Ishikawa (cell line): ENCODE results near the gene LPCAT1.

Experiments used
- CEBPB ChIP-seq: IDR thresholded peaks from 2 replicates; pipeline ENCODE4 v1.6.1; 2012
- CREB1 ChIP-seq: IDR thresholded peaks from 2 replicates; pipeline ENCODE4 v1.6.1; 2012; ENCODE audit warnings: low read depth
- EGR1 ChIP-seq: IDR thresholded peaks from 2 replicates; pipeline ENCODE4 v1.6.1; 2012
- EP300 ChIP-seq: IDR thresholded peaks from 2 replicates; pipeline ENCODE4 v1.6.1; 2012; ENCODE audit warnings: borderline replicate concordance
- RAD21 ChIP-seq: IDR thresholded peaks from 2 replicates; pipeline ENCODE4 v1.6.1; 2012; ENCODE audit warnings: low read depth
- TCF12 ChIP-seq: IDR thresholded peaks from 2 replicates; pipeline ENCODE4 v1.6.1; 2012; ENCODE audit warnings: low read depth
- YY1 ChIP-seq: IDR thresholded peaks from 2 replicates; pipeline ENCODE4 v1.6.1; 2012; ENCODE audit warnings: low read depth
- ZBTB7A ChIP-seq: IDR thresholded peaks from 2 replicates; pipeline ENCODE4 v1.6.1; 2012; ENCODE audit warnings: low read depth
- TF ChIP-seq, protein P1 (sequence below): IDR thresholded peaks from 2 replicates; pipeline ENCODE4 v1.6.1; 2012; ENCODE audit warnings: low read depth, mild to moderate bottlenecking
- TF ChIP-seq, protein P2 (sequence below): IDR thresholded peaks from 2 replicates; pipeline ENCODE4 v1.6.1; 2012
- TF ChIP-seq, protein P3 (sequence below): IDR thresholded peaks from 2 replicates; pipeline ENCODE4 v1.6.1; 2012

DNA sequence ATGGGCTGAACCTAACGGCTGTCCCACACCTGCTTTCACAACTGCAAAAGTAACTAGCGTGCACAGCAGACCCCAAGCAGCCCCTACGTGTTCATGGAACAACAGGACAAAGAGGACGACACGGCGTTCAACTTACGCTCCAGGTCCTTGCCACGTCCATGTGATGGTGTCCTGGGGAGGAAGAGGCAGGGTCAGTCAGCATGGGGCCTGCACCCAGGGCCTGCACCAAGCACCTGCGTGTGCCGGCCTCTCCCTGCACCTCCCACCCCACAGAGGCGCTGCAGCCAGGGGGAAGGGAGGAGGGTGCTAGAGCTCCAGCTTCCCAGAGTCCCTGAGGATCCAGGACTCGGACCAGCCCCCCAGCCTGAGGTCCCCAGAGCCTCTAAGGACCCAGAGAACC, 43.0 kb downstream of the LPCAT1 start:
- TF ChIP-seq EP300 (no peak), YY1 (no peak), CREB1 (no peak), RAD21 (no peak), TCF12 (no peak), ZBTB7A (no peak), CEBPB (no peak), EGR1 (no peak)
- TF ChIP-seq, protein P1, sequence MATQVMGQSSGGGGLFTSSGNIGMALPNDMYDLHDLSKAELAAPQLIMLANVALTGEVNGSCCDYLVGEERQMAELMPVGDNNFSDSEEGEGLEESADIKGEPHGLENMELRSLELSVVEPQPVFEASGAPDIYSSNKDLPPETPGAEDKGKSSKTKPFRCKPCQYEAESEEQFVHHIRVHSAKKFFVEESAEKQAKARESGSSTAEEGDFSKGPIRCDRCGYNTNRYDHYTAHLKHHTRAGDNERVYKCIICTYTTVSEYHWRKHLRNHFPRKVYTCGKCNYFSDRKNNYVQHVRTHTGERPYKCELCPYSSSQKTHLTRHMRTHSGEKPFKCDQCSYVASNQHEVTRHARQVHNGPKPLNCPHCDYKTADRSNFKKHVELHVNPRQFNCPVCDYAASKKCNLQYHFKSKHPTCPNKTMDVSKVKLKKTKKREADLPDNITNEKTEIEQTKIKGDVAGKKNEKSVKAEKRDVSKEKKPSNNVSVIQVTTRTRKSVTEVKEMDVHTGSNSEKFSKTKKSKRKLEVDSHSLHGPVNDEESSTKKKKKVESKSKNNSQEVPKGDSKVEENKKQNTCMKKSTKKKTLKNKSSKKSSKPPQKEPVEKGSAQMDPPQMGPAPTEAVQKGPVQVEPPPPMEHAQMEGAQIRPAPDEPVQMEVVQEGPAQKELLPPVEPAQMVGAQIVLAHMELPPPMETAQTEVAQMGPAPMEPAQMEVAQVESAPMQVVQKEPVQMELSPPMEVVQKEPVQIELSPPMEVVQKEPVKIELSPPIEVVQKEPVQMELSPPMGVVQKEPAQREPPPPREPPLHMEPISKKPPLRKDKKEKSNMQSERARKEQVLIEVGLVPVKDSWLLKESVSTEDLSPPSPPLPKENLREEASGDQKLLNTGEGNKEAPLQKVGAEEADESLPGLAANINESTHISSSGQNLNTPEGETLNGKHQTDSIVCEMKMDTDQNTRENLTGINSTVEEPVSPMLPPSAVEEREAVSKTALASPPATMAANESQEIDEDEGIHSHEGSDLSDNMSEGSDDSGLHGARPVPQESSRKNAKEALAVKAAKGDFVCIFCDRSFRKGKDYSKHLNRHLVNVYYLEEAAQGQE, result no peak
- TF ChIP-seq, protein P2, sequence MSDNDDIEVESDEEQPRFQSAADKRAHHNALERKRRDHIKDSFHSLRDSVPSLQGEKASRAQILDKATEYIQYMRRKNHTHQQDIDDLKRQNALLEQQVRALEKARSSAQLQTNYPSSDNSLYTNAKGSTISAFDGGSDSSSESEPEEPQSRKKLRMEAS, result no peak
- TF ChIP-seq, protein P3, sequence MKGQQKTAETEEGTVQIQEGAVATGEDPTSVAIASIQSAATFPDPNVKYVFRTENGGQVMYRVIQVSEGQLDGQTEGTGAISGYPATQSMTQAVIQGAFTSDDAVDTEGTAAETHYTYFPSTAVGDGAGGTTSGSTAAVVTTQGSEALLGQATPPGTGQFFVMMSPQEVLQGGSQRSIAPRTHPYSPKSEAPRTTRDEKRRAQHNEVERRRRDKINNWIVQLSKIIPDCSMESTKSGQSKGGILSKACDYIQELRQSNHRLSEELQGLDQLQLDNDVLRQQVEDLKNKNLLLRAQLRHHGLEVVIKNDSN, result no peak
